ENCODE measurements around the gene TRPM8. TPM values are rescaled to one million over a fixed set of nuclear protein-coding genes. Genes with fewer than 3 reads are reported as not detected.

The TRPM8 gene
- total and polyA plus RNA-seq, 2 of the 8 experiments (the other 6 are each of a cell fraction or from before 2014, with no cell fraction given): 0.18 to 0.54 TPM

GRCh38 chr2:233942731-233943130 lies 25.6 kb downstream of the TRPM8 start (continued):
- TF ChIP-seq KDM1A (IDR thresholded peaks at IDR 0.05; ENCODE audit: borderline replicate concordance, low read length): no peak
- no peak for TF ChIP-seq SUZ12 (IDR thresholded peaks at IDR 0.05; ENCODE audit: low read length)
- no peak for TF ChIP-seq TEAD4 (IDR thresholded peaks at IDR 0.05; ENCODE audit: low read depth, low read length)
- TF ChIP-seq CREB1 (IDR thresholded peaks at IDR 0.05): no peak
